SU-DHL-6 (cell line): Measurements from ENCODE around the gene ZNF385C.
"Not testable (repeated sequence)": the region's sequence is repeated elsewhere in the genome, so short reads cannot be mapped to it uniquely, and the experiment has no call there.

Experiments used
- EZH2phosphoT487 ChIP-seq: fragments of 200-600 bp; sonication (generic), shearing (Covaris generic); conservative IDR thresholded peaks from 2 replicates; pipeline ENCODE4 v1.6.1; 2018; ENCODE audit warnings: mild to moderate bottlenecking, antibody characterized with exemption, low read length, moderate library complexity, mixed read lengths
- TF ChIP-seq, protein P1 (sequence below): fragments of 200-600 bp; sonication (generic); IDR thresholded peaks from one replicate; pipeline ENCODE4 v1.5.1; 2017; ENCODE audit warnings: antibody characterized with exemption, mild to moderate bottlenecking, low read length, moderate library complexity; ENCODE audit not compliant: insufficient read depth, poor library complexity, severe bottlenecking

DNA sequence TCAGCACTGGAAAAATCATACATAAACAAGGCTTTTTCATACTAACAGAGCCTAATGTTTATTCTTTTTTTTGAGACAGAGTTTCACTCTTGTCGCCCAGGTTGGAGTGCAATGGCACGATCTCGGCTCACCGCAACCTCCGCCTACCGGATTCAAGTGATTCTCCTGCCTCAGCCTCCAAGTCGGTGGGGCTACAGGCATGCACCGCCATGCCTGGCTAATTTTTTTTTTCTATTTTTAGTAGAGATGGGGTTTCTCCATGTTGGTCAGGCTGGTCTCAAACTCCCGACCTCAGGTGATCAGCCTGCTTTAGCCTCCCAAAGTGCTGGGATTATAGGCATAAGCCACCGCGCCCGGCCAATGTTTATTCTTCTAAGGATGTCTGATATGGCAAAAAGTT, 84.5 kb downstream of the ZNF385C start:
- TF ChIP-seq, protein P1, sequence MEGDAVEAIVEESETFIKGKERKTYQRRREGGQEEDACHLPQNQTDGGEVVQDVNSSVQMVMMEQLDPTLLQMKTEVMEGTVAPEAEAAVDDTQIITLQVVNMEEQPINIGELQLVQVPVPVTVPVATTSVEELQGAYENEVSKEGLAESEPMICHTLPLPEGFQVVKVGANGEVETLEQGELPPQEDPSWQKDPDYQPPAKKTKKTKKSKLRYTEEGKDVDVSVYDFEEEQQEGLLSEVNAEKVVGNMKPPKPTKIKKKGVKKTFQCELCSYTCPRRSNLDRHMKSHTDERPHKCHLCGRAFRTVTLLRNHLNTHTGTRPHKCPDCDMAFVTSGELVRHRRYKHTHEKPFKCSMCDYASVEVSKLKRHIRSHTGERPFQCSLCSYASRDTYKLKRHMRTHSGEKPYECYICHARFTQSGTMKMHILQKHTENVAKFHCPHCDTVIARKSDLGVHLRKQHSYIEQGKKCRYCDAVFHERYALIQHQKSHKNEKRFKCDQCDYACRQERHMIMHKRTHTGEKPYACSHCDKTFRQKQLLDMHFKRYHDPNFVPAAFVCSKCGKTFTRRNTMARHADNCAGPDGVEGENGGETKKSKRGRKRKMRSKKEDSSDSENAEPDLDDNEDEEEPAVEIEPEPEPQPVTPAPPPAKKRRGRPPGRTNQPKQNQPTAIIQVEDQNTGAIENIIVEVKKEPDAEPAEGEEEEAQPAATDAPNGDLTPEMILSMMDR = not testable (repeated sequence)
- TF ChIP-seq EZH2phosphoT487 = not testable (repeated sequence)
